AML-193 (cell line): ENCODE measurements around the gene APBA3.

Experiments used
- DNase-seq, 2 experiments: peaks; one replicate each; lab custom pipeline; 2025; lab: John Stamatoyannopoulos, UW

Gene APBA3

GRCh38 chr19:3745363-3746045 is 16.0 kb downstream of the APBA3 start:
- DNase-seq, result no peak

GRCh38 chr19:3743486-3743885 is 18.0 kb downstream of the APBA3 start:
- peak; percentile 1 to 16 for DNase-seq

- no peak for DNase-seq
These were observed 21.1 kb downstream of the APBA3 start for GRCh38 chr19:3740431-3740830.

DNA sequence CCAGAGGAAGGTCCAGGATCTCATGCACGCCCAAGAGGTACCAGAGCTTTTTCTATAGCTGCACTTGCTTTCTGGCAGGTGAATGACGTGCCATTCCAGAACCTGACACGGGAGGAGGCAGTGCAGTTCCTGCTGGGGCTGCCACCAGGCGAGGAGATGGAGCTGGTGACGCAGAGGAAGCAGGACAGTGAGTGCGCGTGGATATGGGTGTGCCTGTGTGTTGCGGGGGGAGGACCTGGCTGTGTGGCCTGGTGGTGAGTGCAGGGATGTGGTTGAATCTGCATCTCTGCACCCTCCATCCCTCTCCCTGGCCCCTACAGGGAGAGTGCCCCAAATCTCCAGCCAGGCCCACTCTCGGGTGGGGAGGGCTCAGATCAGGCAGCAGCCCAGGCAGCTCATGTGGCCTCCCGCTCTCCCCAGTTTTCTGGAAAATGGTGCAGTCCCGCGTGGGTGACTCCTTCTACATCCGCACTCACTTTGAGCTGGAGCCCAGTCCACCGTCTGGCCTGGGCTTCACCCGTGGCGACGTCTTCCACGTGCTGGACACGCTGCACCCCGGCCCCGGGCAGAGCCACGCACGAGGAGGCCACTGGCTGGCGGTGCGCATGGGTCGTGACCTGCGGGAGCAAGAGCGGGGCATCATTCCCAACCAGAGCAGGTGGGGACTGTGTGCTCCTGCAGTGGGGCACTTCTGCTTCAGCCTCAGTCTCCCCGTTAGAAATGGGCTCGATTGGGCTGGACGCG is 22.8 kb downstream of the APBA3 start:
- DNase-seq, result no peak

DNA sequence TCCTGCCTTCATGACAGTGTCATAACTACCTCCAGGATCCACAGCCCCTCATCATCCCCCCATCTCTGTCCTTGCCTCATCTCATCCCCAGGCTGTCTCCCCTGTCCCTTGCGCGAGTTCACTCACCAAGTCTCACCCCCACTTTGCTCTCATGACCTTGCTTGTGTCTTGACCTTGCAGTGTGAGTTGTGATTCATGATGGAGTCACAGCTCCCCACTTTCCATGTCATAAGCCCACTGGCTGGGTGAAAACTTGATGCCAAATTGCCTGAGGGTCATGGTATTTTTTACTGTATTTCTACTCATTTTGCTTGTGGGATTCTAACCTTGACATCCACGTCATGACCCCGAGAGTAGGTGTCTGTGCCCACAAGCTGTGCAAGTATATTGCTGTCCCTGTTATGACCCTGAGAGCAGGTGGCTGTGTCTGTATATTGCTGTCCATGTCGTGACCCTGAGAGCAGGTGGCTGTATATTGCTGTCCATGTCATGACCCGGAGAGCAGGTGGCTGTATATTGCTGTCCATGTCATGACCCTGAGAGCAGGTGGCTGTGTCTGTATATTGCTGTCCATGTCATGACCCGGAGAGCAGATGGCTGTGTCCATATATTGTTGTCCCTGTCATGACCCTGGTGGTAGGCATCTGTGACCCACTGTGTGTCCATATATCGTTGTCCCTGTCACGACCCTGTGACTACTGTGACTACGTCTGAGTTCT is 23.8 kb downstream of the APBA3 start:
- DNase-seq, result no peak

DNA sequence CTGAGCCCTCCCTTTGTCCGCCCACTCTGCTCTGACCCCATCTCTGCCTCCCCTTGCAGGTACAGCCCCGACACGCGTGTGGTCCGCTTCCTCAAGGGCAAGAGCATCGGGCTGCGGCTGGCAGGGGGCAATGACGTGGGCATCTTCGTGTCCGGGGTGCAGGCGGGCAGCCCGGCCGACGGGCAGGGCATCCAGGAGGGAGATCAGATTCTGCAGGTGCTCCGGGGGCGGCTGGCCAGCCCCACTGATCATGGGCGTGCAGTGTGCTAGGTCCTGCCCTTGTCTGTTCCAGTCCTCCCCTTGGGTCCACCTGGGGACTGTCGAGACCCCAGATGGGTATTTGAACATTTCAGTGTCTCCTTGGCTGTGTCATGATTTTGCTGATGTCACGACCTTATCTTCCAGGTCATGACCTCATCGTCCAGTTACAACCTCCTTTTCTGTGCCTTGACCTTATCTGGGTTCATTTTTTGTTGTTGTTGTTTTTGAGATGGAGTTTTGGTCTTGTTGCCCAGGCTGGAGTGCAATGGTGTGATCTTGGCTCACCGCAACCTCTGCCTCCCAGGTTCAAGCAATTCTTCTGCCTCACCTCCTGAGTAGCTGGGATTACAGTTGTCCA is 25.3 kb downstream of the APBA3 start:
- no peak for DNase-seq

- no peak for DNase-seq
These were observed 27.2 kb downstream of the APBA3 start for GRCh38 chr19:3734310-3734600.

DNA sequence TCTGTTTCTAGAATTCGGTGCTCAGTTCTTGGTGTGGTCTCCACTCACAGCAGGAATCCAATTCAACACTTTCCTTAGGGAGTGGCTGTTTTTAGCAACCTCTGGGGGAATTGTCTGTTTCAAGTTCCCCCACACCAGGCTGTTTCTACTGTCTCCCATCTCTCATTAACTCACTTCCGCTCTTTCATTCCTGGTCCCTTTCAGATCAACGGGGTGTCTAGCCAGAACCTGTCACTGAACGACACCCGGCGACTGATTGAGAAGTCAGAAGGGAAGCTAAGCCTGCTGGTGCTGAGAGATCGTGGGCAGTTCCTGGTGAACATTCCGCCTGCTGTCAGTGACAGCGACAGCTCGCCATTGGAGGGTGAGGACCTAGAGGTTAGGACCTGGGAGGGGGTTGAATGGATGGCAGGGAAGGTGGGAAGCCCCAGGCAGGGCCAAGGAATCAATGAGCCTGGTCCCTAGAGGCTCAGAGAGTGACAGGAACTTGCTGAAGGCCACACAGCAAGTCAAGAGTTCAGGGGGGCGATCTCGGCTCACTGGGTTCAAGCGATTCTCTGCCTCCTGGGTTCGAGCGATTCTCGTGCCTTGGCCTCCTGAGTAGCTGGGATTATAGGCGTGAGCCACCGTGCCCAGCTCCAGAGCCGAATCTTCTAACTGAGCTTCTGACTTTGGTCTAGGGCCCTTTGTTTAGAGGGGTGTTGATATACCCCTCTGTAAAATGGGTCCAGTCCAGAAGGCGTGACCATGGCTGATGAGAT is 27.8 kb downstream of the APBA3 start:
- no peak for DNase-seq

GRCh38 chr19:3732108-3732507 is 29.4 kb downstream of the APBA3 start:
- peak; percentile 1 to 5 for DNase-seq

DNA sequence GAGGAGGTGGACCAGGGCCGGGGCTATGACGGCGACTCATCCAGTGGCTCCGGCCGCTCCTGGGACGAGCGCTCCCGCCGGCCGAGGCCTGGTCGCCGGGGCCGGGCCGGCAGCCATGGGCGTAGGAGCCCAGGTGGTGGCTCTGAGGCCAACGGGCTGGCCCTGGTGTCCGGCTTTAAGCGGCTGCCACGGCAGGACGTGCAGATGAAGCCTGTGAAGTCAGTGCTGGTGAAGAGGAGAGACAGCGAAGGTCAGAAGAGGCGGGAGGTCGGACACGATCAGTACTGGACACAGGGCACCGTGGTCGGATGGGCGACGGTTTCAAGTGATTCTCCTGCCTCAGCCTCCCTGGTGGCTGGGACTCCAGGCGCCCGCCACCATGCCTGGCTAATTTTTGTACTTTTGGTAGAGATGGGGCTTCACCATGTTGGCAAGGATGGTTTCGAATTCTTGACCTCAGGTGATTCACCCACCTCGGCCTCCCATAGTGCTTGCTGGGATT is 31.0 kb downstream of the APBA3 start:
- DNase-seq, result no peak

DNA sequence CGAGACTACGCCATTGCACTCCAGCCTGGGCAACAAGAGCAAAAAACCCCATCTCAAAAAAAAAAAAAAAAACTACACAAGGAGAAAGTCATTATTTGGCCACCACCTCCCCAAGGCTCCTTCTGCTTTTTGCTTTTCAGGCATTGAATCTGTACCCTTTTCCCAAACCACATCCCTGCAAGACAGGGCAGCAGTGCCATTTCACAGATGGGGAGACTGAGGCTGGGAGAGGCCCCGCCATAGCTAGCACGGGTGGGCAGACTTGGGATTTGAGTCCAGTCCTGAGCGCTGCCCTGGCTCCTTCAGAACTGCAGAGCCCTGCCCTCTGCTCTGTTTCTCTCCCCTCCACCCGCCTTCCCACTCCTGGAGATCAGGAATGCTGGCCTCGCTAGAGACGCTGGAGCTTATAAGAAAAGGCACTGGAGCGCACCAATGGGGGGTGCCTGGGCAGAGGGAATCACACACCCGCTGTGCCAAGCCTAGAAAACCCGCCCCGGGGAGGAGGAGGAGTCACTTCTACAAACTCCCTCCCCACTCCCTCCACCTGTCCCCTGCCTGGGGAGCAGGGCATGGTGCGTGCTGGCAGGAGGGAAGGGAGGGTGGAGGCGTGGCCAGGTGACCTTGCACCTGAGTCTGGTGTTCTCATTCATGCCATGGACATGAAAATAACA is 35.7 kb downstream of the APBA3 start:
- DNase-seq, result no peak

DNA sequence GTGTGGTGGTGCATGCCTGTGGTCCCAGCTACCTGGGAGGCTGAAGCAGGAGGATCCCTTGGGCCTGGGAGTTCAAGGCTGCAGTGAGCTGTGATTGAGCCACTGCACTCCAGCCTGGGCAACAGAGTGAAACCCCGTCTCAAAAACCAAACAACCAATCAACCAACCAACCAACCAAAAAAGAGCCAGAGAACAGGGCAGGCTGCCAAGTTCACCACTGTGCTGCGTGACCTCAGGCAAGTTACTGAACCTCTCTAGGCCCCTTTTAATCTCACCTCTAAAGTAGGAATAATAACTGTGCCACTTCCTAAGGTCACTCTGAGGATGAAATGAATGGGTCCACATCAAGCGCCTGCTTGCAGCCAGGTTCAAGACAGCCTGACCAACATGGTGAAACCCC is 36.4 kb downstream of the APBA3 start:
- DNase-seq, result no peak

DNA sequence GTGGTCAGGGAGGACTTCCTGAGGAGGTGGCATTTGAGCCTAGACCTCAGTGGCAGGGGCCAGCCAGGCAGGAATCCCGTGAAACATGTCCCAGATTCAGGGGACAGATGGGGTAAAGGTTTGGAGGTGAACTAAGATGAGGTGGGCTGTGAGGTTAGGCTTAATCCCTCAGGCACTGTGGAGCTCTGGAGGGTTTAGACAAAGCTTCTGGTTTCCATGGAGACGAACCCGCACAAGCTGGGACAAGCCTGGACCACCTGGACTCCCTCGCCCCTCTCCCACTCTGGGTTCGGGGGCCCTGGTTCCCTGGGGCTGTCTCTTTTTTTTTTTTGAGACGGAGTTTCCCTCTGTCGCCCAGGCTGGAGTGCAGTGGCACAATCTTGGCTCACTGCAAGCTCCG is 37.6 kb downstream of the APBA3 start:
- DNase-seq, result no peak

- no peak for DNase-seq
These were observed 38.4 kb downstream of the APBA3 start for GRCh38 chr19:3723110-3723488.

DNA sequence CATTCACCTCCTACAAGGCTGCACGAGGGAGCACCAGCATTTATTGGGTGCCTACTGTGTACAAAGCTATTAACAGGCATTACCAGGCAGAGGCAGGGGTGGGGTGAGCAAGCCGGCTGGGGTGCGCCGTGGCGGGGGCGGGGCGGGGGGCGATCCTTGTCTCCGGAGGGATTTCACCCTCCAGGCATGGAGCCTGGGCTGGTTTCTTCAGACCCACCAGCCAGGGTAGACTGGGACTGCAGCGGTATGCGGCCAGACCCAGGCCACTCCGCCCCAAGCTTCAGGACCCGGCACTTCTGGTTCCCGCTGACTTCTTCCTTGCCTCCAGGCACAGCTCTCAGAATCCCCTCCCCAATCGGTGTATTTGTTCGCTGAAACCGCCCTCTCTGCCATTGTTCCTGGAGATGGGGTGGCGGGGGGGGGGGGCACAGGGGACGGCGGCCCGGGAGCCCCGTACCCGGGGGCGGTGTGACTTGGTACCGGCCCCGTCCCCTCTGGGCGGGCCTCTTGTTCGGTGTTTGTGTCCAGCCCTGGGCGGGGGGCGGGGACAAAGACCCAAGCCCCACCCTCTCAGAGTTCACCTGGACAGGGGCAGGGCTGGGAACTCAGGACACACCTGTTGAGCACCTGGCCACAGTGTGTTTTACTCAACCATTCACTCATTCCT is 38.9 kb downstream of the APBA3 start:
- DNase-seq, result no peak

DNA sequence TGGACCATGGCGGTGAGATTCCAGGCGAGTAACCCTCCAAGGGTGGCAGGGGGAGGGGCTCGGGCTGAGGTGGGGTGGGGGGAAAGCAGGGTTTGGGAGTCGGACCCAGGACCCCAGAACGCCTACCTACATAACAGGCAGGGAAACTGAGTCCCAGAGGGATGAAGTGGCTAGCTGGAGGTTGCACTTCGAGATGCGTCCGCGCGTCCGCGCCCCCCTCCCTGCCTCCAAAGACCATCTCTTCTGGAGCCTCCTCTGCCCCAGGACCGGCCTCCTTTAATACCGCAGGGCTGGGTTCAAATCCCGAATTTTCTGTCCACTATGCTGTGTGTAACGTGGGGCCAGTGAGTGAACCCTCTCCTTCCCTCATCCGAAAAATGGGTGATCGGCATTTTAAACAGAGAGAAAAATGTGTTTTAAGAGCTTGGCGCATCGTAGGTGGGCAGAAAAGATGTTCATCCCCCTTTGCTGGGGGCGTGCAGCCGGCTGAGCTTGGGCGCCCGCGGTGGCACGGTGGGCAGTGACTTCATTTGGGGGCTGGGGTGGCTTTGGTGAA is 39.5 kb downstream of the APBA3 start:
- DNase-seq, result no peak

- peak; percentile 32 to 47 for DNase-seq
These were observed 40.2 kb downstream of the APBA3 start for GRCh38 chr19:3721131-3721886.

DNA sequence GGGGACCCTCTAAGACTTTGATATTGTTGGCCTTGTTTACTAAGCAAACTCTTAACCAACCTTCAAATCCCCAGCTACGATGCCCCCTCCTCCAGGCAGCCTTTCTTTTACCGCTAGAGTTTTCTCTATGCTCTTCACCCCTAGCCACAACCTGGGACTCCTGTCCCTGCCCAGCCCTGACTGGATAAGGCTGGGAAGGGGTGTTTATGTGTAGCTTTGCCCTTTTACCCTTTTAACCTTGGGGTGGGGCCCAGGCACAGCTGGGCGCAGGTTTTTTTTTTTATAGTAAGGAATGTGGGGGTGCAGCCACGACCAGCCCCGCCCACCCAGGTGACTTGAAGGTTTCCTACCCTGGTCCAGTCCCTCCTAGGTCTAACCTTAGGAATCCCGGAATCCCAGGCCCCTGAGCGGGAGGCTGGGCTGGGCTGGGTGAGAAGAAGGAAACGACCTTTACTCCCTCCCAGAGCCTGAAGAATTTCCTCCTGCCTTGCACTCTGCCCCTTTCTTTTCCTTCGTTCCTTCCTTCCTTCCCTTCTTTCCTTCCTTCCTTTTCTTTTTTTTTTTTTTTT is 41.1 kb downstream of the APBA3 start:
- DNase-seq, result no peak

DNA sequence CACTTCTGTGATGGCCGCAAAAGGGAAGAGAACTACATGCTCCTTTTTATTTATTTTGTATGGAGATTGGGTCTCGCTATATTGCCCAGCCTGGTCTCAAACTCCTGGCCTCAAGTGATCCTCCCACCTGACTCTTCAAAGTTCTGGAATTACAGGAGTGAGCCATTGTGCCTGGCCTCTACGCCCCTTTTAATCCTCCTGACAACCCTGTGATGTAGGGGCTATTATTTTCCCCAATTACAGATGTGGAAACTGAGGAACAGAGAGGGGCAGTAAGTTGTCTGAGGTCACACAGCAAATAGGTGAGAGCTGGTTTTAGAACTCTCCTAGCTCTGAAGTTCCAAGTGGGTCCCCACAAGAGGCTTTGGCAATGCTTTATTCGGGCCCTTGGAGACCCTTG is 41.6 kb downstream of the APBA3 start:
- no peak for DNase-seq
